ENCODE measurements around the gene CTXND1. TPM values are rescaled to one million over a fixed set of nuclear protein-coding genes. Genes with fewer than 3 reads are reported as not detected.

Gene CTXND1
- total RNA-seq (2012; rRNA removed) (not detected in 2 replicates), polyA plus RNA-seq (2012; rRNA removed) (not detected in 2 replicates), Bru-seq, nascent RNA (not detected), BruChase-seq, experiment 1, labeled RNA remaining after a 6-hour chase (not detected), BruChase-seq, experiment 2, labeled RNA remaining after a 2-hour chase (not detected)
- not detected in 2 replicates for polyA plus RNA-seq (2012; cell fraction: cytosol; rRNA removed)
- not detected in 2 replicates for polyA plus RNA-seq (2012; cell fraction: nucleus; rRNA removed; ENCODE audit: low replicate concordance)
- long read RNA-seq, result 0 reads

DNA sequence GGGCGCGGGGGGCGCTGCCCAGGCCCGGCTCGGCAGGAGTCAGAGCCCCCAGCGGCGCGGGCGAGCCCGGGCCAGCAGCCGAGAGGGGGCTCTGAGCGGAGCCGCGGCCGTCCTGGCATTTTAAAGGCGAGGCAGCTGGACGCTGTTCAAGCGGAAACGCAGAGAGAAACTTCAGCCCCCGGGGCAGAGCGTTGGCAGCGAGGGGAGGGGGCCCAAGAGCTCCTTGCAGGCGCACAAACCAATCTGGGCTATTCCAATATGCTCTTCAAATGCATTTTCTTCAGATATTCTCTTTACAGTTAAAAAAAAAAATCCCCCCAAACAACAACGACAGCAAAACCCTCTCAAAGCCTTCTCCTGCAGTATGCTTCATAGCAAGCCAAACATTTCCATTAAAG, at the start of gene CTXND1:
Gene CTXND1, minus strand, starts transcription at position 93 of the 398 bp plus-strand sequence. CDS start 50,264 bp downstream, outside the sequence.
- ATAC-seq (ENCODE audit: low read depth), result peak; percentile 37
- ChIA-PET POLR2A (ENCODE audit: unreplicated experiment) (no interaction called here), CTCF (no interaction called here)
- H2BK20ac ChIP-seq (ENCODE audit: low read depth, low read length), result no peak within 1 kb of the TSS
- no peaks in the 10 kb centered on the region for H4K20me1 ChIP-seq (ENCODE audit: insufficient read depth, low read length)
- intact Hi-C loops (cut with micrococcal nuclease) (no loop called here), dilution Hi-C loops (cut with HindIII; ENCODE audit: low sequenced_read_pairs, unreplicated experiment) (no loop called here), in situ Hi-C loops (cut with MboI; ENCODE audit: low sequenced_read_pairs) (no loop called here)
- TF ChIP-seq RAD21 (IDR thresholded peaks at IDR 0.05; ENCODE audit: low read length) (no peak), SMC3 (IDR thresholded peaks at IDR 0.05; ENCODE audit: low read depth, low read length) (no peak), BHLHE40 (IDR thresholded peaks at IDR 0.05; ENCODE audit: low read depth, low read length) (no peak), CEBPB (IDR thresholded peaks at IDR 0.05; ENCODE audit: low read depth, low read length) (no peak), RCOR1 (IDR thresholded peaks at IDR 0.05; ENCODE audit: insufficient replicate concordance, low read length) (no peak), CHD1 (IDR thresholded peaks at IDR 0.05; ENCODE audit: low read depth, low read length) (no peak), MAZ (IDR thresholded peaks at IDR 0.05; ENCODE audit: borderline replicate concordance, low read depth, low read length) (no peak), RFX5 (IDR thresholded peaks at IDR 0.05; ENCODE audit: low read depth, low read length) (no peak), USF2 (IDR thresholded peaks at IDR 0.05; ENCODE audit: low read depth, low read length) (no peak), MXI1 (IDR thresholded peaks at IDR 0.05; ENCODE audit: borderline replicate concordance, low read depth, low read length) (no peak), MAFK (IDR thresholded peaks at IDR 0.05; ENCODE audit: low read depth, low read length) (no peak), POLR2A (IDR thresholded peaks at IDR 0.05; ENCODE audit: low read depth, low read length) (no peak), FOS (IDR thresholded peaks at IDR 0.05; ENCODE audit: low read depth, low read length) (no peak)
- TF ChIP-seq, protein P1, sequence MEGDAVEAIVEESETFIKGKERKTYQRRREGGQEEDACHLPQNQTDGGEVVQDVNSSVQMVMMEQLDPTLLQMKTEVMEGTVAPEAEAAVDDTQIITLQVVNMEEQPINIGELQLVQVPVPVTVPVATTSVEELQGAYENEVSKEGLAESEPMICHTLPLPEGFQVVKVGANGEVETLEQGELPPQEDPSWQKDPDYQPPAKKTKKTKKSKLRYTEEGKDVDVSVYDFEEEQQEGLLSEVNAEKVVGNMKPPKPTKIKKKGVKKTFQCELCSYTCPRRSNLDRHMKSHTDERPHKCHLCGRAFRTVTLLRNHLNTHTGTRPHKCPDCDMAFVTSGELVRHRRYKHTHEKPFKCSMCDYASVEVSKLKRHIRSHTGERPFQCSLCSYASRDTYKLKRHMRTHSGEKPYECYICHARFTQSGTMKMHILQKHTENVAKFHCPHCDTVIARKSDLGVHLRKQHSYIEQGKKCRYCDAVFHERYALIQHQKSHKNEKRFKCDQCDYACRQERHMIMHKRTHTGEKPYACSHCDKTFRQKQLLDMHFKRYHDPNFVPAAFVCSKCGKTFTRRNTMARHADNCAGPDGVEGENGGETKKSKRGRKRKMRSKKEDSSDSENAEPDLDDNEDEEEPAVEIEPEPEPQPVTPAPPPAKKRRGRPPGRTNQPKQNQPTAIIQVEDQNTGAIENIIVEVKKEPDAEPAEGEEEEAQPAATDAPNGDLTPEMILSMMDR (conservative IDR thresholded peaks at IDR 0.05; ENCODE audit: low read depth, low read length), result no peak
- H3K9me3 ChIP-seq (ENCODE audit: control insufficient read depth, insufficient read depth, low read length), result peaks cover 4% of the 10 kb centered on the region
- no peaks in the 10 kb centered on the region for H3K36me3 ChIP-seq (ENCODE audit: control insufficient read depth, insufficient read depth, low read length)
- H4K5ac ChIP-seq (ENCODE audit: low read depth, low read length), result no peak within 1 kb of the TSS
- H3K27ac ChIP-seq (ENCODE audit: insufficient read depth, low read length), result no peak within 1 kb of the TSS
- H3K56ac ChIP-seq (ENCODE audit: extremely low read depth, insufficient read depth, low read length), result no peak within 1 kb of the TSS
- H3K18ac ChIP-seq (ENCODE audit: low read depth, low read length), result no peak within 1 kb of the TSS
- no peak within 1 kb of the TSS for H2BK5ac ChIP-seq (ENCODE audit: low read depth, low read length, poor library complexity, severe bottlenecking)
- H3K9me1 ChIP-seq (ENCODE audit: insufficient read depth, low read length), result no peaks in the 10 kb centered on the region
- no peak within 1 kb of the TSS for H3K4ac ChIP-seq (ENCODE audit: low read depth, low read length)
- peak within 1 kb of the TSS; percentile 60 for H2AFZ ChIP-seq (replicated peaks; ENCODE audit: low read length, poor library complexity)
- H2BK15ac ChIP-seq (ENCODE audit: low read depth, low read length), result no peak within 1 kb of the TSS
- peak within 1 kb of the TSS; percentile 84 for H3K4me2 ChIP-seq (ENCODE audit: low read depth, low read length)
- no peak within 1 kb of the TSS for H3K14ac ChIP-seq (replicated peaks; ENCODE audit: low read depth, low read length)
- H3K23ac ChIP-seq (ENCODE audit: low read depth, low read length), result peak within 1 kb of the TSS; percentile 65
- H4K91ac ChIP-seq (ENCODE audit: insufficient read depth, low read depth, low read length), result no peak within 1 kb of the TSS
- DNase-seq, result no peak
- H3K27me3 ChIP-seq (ENCODE audit: control insufficient read depth, insufficient read depth, low read length), result peaks cover 70% of the 10 kb centered on the region
- BruUV-seq (replicated peaks), result no TSS peak
- H2AK5ac ChIP-seq (ENCODE audit: low read depth, low read length), result no peak within 1 kb of the TSS
- no peaks in the 10 kb centered on the region for H3K79me1 ChIP-seq (ENCODE audit: low read depth in 1 of 2, low read length in 2 of 2)
- H2AK9ac ChIP-seq (replicated peaks; ENCODE audit: low read depth, low read length, poor library complexity), result no peak within 1 kb of the TSS
- no peak within 1 kb of the TSS for H3K9ac ChIP-seq (ENCODE audit: low read depth, low read length)
- peaks cover 2% of the 10 kb centered on the region; the same call in 1 of the 2 replicates for H3K4me1 ChIP-seq (ENCODE audit: control insufficient read depth, insufficient read depth, low read length)
- no peak within 1 kb of the TSS for H2BK120ac ChIP-seq (ENCODE audit: low read depth, low read length)
- 0% methylated on average over 5 of the region's 24 CpGs; no CpG with 5 or more reads in 1 of the 2 experiments for WGBS, 2 experiments (ENCODE audit: extremely low coverage in 2 of 2, insufficient read length in 1 of 2)
- H3K4me3 ChIP-seq (ENCODE audit: insufficient read depth, low read depth, low read length), result peak within 1 kb of the TSS; percentile 36
- H4K8ac ChIP-seq (ENCODE audit: low read depth in 2 of 2, low read length in 2 of 2), result no peak within 1 kb of the TSS

Measured in IMR-90 (cell line).